CD4-positive, alpha-beta T cell treated with Interleukin-2 at 100 ng/mL for 4 hours (primary cell): Measurements from ENCODE around the gene SEC22A.

Source experiments
- DNase-seq: peaks from one replicate; pipeline ENCODE4 v3.0.0-alpha.2; 2020; ENCODE audit warnings: low spot score

Gene SEC22A, protein sequence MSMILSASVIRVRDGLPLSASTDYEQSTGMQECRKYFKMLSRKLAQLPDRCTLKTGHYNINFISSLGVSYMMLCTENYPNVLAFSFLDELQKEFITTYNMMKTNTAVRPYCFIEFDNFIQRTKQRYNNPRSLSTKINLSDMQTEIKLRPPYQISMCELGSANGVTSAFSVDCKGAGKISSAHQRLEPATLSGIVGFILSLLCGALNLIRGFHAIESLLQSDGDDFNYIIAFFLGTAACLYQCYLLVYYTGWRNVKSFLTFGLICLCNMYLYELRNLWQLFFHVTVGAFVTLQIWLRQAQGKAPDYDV

DNA sequence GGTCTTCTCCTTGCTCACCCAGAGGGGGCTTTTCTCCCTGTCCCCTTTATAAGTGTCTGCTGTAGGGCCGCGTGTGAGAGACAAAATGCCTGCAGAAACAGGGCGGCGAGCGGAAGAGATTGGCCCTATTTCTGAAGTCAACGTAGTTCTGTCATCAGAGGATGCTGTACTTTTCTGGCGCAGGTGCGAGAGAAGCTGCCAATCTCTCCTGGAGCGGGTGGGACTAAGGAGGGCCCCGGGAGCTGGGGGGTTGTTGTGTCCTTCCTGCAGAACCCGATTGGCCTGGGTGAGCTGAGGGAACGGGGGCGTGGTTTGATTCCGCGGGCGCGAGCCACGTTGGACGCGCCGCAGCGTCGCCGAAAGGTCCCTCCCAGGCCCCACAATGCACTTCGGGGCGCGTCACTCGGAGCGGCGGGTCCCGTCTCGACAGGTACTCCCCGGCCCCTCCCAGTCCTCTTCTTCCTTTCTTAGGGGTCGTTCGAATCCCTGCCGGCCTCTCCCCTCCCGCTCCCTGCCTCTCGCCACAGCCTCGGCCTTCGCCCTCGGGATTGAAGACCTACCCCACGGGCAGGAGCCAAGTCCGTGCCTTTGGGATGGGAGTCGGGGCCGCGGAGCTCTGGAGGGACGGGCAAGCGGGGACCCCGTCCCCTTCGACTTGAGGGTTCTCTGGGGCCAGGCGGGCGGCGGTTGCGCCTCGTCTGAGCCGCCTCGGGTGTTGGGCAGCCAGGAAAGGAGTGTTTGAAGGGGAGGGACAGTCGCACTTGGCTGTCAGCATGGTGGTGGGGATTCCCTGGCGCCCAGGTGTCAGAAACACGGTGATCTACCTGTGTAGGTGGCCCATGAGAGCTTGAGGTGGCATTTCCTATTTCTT lies at the start of gene SEC22A:
SEC22A (plus strand) TSS at position 387 of the 871 bp plus-strand sequence. CDS start 7,275 bp downstream, outside the sequence.
- peak; percentile 92 for DNase-seq

DNA sequence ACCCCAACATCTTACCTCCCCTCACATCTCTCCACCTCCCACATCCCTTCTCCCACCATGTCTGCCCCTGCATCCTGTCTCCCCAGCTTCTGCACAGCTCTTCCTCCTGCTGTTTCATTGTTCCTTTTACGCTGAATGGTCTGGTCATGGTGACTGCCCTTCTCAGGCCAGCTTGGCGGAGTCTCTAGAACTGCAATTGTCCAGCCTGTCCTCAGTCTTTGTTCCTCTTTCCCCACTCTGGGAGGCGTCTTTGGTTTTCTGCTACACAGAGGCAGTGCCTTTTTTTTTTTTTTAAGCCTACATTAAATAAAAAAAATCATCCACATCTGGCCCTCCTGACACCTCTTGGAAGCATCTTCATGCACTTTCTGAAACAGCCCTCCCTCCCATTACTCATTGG lies 49.1 kb upstream of the SEC22A start:
- no peak for DNase-seq

DNA sequence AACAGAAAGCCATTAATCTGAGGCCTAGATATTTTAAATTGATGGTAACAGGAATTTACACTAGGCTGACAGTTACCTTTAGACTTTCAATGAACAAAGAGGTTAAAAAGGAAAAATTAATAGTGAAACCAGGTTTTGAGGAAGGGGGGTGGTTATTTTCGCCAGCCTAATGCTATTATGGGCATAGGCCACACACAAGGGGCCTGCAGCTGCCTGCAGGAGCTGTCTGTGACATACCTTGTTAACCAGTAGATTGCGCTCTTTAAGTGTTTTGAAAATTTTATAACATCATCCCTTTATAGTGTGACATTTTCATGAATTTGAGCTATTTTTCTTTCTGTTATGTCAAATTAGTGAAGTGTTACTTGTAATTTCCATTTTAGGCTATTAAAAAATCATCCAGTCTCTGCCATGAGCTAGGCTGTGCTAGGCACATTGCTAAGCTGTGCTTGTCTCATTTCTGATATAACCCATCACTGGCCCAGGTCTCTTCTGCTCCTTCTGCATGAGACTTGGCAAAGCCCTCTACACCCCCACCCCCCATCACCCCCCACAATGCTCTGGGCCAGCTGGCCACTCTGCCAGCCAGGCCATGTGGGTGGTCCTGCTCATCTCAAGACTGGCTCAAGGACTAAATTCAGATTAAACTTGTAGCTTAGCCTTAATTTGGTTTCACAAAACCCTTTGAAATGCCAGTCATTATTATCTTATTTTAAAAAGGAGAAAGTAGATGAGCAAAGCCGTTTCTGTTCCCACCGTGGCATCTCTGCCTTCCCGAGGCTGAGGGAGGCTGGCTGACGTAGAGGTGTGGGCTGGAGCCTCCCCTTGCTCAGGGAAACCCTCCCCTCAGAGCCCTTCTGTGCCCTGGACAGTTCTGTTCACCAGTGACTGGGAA lies 48.4 kb upstream of the SEC22A start:
- no peak for DNase-seq

DNA sequence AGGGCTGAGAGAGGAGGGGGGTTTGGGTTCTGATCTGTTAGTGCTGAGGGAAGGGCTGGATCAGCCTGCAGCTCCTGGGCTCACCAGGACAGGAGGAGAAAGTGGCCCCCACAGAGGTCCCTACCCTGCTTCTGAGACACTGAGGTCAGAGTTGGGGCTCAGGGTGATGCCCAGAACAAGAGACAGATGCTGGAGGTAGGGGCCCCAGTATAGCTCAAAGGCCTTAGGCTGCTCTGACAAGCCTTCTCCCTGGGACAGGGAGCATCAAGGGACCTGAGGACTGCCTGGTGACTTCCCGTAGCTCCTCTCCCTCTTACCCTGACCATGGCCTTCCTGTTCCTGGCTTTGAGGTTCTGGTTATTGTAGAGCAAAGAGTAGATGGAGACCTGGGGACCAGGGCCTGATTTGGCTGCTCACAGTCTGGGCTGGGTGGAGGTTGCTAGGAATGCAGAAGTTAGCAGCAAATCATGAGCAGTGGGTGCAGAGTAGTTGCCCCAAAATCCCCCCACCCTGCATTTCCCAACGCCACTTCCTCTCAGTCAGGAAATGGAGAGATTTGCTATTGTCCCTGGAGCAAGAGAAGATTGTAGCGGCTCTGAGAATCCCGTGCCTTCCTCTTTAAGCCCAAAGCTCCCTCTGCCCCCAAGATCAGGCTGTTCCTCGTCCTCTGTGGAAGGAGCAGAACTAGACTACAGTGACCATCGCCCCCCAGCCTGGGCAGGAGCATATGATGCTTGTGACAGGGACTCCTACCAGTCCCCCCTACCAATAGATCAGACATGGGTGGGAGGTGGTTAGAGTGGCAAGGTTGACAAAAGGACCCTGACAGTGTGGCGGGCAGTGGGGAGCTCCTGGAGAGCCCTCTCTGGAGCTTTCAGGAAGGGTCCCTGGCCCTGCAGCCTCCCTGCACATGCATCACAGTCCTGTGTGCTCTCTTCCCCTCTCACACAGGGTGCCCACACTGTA lies 47.4 kb upstream of the SEC22A start:
- DNase-seq, result no peak

DNA sequence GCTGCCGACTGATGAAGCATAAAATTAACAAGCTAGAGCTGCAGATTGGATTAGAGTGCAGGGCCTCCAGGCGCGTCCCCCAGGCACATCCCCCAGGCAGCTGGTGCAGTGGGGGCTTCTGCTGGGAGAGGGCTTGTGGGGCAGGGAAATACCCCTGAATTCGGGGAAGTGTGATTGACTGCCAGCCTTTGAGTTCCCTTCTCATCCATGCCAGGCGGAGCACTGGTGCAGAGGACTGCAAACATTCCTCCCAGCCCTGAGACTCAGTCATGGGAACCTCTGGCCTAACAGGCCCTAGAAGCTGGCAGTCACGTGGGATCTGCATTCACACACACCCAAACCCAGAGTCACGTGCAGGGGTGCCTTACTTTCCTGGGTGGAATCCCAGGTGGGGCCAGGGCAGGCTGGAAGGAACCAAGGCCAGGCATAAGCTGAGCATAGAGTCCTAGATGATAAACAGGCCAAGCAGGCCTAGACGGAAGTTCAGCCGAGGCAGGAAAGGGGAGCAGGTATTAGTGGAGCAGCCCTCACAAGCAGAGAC lies 46.2 kb upstream of the SEC22A start:
- no peak for DNase-seq

DNA sequence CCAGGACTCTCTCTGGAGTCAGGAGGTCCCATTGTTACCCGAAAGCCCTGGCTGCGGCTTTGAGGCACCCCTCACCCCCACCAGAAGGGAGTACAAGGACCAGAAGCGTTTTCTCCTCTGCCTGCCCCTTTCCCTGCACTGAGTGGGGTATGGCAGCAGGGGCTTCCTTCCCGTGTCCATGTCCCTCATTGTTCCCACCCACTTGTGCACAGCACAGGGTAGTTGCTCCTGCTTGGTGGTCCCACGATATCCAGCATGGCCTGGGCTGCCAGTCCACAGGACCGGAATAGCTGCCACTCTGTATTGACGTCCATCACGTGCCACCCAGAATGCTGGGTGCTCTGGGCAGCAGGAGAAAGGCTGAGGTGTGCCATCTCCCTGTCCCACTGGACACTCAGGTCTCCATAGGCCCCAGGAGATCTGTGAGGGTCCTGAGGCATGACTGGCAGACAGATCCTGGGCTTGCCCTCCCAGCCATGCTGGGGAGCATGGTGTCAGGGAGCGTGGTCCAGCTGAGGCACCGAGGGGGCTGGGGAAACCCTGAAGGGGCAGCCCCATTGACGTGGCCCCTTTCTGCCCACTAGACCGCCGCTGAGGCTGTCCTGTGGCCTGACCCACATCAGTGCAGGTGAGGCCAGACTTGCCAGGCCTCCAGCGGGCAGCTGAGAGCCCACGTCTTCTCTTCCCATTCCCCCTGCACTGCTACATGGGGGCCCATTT lies 45.3 kb upstream of the SEC22A start:
- DNase-seq, result no peak

DNA sequence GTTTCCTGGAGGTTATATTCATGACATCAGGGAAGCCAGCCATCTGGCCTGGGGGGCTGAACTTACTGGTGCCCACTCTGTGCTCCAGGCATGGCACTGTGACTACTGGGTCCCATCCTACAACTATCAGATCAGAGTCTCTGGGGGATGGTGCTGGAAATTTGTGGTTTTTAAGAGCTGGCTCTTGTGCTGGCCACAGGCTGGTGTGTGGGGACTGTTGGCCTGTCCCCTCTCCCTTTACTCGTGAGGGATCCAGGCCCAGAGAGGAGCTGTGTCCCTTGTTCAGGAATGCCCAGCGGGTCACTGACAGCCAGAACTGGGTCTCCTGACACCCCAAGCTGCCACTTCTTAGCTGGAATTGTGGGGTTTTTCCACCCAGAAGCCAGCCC lies 44.5 kb upstream of the SEC22A start:
- DNase-seq, result no peak

DNA sequence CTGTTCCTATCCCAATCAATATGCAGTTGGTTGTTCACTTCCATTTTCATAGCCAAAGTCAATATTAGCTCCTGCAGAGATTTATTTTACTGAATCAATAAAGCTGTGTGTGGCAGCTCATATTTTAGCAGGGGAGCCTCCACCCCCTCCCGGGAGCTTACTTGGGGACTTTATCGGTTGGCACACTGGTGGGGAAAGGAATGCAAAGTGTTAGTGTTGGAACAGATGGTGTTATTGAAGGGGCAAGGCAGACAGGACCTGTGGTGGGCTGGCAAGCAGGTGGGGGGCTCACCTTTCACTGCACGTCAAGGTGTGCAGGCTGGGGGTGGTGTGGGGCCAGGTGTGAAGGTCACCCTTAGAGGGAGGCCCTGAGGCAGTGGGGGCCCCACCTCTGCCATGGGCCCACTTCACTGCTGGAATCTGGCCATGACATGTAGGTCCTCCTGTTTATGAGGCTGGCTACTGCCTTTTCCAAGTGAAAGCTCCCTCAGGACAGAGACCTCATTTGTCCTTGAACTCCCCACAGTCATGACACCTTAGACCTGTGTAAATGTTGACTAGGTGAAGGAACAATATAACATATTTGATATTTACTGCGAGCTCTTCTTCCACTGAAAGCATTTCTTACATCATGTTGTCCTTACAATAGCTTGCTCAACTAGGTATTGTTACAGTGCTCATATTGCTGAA lies 44.0 kb upstream of the SEC22A start:
- DNase-seq, result no peak

DNA sequence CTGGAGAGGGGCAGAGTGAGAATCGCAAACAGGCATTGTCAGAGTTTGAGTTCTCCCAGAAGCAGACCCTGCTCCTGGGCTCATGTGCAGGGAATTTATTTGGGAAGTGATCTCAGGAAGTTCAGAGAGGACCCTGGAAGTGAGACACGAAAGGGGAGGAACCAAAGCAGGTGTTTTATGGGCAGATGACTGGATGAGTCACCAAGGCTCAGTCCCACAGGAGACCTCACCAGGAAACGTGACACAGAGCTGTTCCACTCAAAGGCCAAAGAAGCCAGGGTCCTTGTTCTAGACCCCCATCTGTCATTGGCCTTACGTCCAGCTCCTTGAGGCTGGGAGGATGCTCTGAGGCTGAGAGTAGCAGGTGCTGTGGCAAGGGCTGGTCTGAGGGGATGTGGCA lies 43.4 kb upstream of the SEC22A start:
- no peak for DNase-seq

DNA sequence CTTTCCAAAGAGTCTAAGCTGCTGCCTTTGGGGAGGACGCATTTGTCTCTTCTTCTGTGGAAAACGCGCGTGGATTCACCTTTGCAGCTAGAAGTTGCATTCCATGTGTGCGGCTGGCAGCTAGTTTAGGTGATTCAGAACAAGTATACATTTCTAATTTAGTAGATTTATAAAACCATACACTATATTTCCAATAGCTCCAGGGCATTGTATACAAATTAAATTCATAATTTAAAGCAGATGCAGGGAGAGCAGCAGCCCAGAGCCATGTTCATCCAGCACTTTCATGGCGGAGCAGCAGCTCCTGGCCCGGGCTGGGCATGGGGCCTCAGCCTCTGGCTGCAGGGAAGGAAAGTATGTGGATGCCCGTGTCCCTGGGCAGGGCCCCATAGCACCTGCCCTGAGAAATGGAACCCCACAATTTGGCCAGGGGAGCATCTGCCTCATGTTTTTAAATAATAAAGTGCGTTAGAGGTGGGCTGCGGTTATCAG lies 42.8 kb upstream of the SEC22A start:
- no peak for DNase-seq

DNA sequence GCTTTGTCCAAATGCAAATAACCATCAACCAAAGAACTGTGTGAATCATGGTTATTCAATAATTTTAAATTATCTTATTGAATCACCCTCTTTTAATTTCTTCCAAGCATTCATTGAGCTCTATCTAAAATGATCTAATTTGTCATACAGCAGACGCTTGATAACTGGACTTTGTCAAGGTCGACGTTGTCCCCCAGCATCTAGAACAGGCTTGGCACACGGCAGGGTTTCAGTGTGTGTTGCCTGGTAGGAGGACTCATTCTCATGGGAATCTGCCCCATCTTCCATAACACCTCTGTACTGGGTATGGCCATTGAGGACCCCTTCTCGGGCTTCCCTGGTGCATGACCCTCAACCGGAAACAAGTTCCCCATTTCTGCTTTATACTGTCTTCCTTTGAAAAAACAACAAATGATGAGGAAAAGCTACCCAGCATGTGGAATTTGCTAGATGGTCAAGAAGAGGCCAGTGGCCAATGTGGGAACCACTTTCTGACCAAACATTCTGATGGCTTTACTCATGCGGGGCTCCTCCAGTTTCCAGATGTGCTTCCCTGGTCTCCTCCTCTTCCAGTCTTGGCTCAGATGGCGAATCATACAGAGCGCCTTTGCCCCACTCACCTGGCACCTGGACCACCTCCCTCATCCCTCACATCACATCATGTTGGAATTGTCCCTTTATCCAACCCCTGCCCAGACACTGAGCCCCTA lies 41.7 kb upstream of the SEC22A start:
- no peak for DNase-seq

DNA sequence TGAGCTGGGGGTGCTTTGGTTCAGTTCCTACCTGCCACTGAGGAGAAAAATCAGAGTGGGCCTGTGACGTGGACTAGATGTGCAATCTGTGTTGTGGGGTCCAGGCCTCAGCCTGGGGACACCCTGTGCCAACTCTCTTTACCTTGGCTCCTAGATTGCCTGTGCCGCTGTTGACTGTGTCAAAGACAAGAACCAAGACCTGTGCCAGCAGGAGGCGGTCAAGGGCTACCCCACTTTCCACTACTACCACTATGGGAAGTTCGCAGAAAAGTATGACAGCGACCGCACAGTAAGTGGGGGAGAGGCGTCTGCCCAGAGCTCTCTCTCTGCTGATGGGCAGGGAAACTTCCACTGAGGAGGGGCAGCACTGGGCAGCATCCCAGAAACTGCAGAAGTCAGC lies 40.6 kb upstream of the SEC22A start:
- no peak for DNase-seq

DNA sequence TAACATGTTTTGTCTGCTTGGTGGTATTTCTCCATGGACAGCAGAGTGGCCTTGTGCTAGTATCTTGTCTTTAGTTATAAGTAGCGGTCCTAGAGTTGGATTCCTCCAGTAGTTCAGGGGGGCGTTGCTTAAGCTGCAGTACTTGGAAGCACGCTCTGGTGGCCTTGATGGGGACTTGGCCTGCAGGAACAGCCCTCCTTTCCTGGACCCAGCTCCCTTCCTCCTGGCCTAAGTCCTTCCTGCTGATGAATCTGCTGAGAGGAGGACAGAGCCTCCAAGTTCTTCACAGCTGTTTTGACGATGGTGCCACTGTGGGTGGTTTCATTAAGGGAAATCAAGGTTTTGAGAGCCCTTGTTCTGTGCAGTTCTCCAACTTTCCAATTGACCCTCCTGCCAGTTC lies 38.6 kb upstream of the SEC22A start:
- no peak for DNase-seq

DNA sequence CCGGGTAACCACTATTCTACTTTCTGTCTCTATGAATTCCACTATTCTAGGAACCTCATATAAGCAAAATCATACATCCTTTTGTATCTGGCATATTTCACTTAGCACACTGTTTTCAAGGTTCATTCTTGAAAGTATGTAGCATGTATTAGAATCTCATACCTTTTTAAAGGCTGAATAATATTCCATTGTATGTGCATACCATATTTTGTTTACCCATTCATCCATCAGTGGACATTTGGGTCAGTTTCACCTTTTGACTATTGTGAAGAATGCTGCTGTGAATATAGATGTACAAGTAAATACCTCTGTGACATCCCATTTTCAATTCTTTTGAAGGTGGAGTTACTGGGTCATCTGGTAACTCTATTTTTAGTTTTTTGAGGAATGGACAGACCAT lies 36.6 kb upstream of the SEC22A start:
- DNase-seq, result no peak

DNA sequence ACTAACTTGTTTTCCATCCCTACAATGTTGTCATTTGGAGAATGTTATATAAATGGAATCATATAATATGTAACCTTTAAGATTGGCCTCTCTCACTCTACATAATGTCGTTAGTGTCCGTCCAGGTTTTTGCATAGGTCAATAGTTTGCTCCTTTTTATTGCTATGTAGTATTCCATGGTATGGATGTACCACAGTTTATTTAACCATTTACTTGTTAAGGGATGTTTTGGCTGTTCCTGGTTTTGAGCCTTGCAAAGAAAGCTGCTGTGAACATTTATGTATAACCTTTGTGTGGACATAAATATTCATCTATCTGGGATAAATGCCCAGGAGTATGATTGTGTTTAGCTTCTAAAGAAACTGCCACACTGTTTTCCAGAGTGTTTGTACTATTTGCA lies 34.1 kb upstream of the SEC22A start:
- DNase-seq, result no peak

DNA sequence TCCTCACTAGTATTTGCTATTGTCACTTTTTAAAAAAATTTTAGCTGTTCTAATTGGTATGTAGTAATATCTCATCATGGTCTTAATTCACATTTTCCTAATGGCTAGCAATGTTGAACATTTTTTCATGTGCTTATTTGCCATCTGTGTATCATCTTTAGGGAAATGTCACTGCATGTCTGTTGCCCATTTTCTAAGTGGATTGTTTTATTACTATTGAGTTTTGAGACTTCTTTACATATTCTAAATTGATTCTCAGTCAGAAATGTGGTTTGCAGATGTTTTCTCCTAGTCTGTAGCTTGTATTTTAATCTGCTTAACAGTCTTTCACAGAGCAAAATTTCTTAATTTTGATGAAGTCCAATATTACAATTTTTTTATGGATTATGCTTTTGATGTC lies 33.6 kb upstream of the SEC22A start:
- no peak for DNase-seq

DNA sequence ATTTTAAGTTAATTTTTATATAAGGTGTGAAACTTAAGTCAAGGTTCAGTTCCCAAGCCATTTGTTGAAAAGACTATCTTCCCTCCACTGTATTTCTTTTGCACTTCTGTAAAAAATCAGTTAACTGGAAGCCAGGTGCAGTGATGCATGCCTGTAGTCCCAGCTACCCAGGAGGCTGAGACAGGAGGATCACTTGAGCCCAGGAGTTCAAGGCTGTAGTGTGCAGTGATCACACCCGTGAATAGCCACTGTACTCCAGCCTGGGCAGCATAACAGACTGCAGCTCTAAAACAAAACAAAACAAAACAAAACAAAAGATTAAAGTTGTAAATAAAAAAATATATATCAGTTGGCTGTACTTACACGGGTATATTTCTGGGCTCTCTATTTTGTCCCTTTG lies 33.1 kb upstream of the SEC22A start:
- no peak for DNase-seq

DNA sequence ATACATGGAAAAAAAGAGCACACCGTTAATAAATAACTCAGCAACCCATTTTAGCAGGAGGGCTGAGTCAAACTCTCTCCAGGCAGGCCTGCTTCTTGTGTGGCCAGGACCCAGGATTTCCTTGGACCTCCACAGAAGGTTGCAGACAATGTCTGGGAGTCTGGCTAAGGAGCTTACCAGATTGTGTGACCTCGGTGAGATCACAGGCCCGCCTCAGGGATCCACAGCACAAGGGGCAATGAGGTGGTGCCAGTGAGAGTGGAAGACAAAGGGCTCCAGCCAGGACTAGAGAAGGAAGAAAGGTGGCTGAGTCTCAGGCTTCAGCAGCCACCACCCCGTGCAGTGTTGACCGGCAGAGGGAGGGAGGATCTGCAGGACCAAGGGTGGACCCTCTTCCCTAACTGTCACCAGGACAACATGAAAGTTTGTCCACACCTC lies 32.2 kb upstream of the SEC22A start:
- no peak for DNase-seq

DNA sequence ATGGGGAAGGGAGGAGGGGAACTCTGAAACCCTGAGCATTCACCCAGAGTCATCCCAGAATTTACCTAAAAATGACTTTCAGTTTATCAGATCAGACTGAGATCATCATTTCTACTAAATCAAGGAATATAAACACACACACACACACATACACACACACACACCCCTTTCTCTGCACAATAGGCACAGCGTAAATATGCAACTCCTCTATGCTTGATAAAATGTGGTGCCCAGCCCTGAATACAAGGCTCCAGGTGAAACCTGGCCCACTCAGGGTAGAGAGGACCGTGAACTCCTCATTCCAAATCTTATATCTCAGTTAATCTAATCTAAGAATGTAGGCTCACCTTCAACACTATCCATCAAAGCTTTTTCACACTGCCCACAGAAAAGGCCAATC lies 31.8 kb upstream of the SEC22A start:
- DNase-seq, result no peak
